ENCODE measurements around the gene NOD1. TPM values are rescaled to one million over a fixed set of nuclear protein-coding genes. Genes with fewer than 3 reads are reported as not detected.

Gene NOD1
- total RNA-seq, 1 experiment from 2014 or later = 8.1 TPM

DNA sequence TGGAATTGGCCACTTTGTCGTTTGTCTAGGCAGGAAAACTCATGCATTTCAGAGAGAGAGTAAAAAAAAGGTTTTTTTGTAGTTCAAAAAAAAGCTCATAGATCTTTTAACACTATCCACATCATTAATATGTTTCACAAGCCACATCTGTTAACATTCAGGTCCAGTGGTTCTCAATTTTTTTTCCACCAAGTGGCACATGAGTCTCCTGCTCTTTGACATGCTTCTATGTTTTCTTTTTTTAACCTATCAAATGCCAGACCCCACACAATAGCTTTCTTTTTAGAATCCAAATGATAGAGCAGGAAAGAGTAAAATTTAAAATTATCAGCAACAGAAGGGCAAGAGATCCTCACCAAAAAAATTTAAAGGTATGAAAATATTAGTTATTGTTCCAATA, 20.3 kb downstream of the NOD1 start:
- Histone ChIP-seq H3K4me3 (ENCODE audit: low read depth in 2 of 2, low read length in 2 of 2) (no peak overlapping the region), H3K4me1 (ENCODE audit: control insufficient read depth, insufficient read depth, low read length) (no peaks in the 10 kb centered on the region), H3K9me3 (ENCODE audit: control insufficient read depth, insufficient read depth, low read depth, low read length) (no peaks in the 10 kb centered on the region), H3K27ac (ENCODE audit: low read length) (no peak overlapping the region), H3K27me3 (ENCODE audit: control insufficient read depth, insufficient read depth, low read length) (no peaks in the 10 kb centered on the region), H3K36me3 (ENCODE audit: control insufficient read depth, insufficient read depth, low read length) (no peaks in the 10 kb centered on the region)
- POLR2A ChIA-PET = interaction anchor here (0.6 kb wide), 1 partner anchor 15 kb away, joined by 4 read pairs; no protein-coding TSS in a partner anchor
- in situ Hi-C loops (cut with HindIII; ENCODE audit: low pct_unique_long_range_greater_than_20kb, low sequenced_read_pairs) = no loop called here
- TF ChIP-seq POLR2AphosphoS5 (IDR thresholded peaks at IDR 0.05; ENCODE audit: low read depth, low read length) (no peak), TCF7L2 (IDR thresholded peaks at IDR 0.05; ENCODE audit: low read depth, low read length) (no peak), SIN3A (IDR thresholded peaks at IDR 0.05; ENCODE audit: borderline replicate concordance, insufficient read depth, low read depth, low read length) (no peak)
- TF ChIP-seq, protein P1, sequence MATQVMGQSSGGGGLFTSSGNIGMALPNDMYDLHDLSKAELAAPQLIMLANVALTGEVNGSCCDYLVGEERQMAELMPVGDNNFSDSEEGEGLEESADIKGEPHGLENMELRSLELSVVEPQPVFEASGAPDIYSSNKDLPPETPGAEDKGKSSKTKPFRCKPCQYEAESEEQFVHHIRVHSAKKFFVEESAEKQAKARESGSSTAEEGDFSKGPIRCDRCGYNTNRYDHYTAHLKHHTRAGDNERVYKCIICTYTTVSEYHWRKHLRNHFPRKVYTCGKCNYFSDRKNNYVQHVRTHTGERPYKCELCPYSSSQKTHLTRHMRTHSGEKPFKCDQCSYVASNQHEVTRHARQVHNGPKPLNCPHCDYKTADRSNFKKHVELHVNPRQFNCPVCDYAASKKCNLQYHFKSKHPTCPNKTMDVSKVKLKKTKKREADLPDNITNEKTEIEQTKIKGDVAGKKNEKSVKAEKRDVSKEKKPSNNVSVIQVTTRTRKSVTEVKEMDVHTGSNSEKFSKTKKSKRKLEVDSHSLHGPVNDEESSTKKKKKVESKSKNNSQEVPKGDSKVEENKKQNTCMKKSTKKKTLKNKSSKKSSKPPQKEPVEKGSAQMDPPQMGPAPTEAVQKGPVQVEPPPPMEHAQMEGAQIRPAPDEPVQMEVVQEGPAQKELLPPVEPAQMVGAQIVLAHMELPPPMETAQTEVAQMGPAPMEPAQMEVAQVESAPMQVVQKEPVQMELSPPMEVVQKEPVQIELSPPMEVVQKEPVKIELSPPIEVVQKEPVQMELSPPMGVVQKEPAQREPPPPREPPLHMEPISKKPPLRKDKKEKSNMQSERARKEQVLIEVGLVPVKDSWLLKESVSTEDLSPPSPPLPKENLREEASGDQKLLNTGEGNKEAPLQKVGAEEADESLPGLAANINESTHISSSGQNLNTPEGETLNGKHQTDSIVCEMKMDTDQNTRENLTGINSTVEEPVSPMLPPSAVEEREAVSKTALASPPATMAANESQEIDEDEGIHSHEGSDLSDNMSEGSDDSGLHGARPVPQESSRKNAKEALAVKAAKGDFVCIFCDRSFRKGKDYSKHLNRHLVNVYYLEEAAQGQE (IDR thresholded peaks at IDR 0.05; ENCODE audit: insufficient read depth in 1 of 2, low read depth in 2 of 2, low read length in 1 of 2) = no peak
- TF ChIP-seq, protein P2, sequence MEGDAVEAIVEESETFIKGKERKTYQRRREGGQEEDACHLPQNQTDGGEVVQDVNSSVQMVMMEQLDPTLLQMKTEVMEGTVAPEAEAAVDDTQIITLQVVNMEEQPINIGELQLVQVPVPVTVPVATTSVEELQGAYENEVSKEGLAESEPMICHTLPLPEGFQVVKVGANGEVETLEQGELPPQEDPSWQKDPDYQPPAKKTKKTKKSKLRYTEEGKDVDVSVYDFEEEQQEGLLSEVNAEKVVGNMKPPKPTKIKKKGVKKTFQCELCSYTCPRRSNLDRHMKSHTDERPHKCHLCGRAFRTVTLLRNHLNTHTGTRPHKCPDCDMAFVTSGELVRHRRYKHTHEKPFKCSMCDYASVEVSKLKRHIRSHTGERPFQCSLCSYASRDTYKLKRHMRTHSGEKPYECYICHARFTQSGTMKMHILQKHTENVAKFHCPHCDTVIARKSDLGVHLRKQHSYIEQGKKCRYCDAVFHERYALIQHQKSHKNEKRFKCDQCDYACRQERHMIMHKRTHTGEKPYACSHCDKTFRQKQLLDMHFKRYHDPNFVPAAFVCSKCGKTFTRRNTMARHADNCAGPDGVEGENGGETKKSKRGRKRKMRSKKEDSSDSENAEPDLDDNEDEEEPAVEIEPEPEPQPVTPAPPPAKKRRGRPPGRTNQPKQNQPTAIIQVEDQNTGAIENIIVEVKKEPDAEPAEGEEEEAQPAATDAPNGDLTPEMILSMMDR (IDR thresholded peaks at IDR 0.05) = no peak
- BruUV-seq (replicated peaks) = no TSS peak
- DNase-seq (ENCODE audit: low read depth, low spot score) (no peak), ATAC-seq (no peak)
- intact Hi-C loops (cut with micrococcal nuclease; ENCODE audit: unreplicated experiment) = no loop called here
- CTCF ChIA-PET = interaction anchor here (0.9 kb wide), 1 partner anchor 11 kb away, joined by 3 read pairs; no protein-coding TSS in a partner anchor

DNA sequence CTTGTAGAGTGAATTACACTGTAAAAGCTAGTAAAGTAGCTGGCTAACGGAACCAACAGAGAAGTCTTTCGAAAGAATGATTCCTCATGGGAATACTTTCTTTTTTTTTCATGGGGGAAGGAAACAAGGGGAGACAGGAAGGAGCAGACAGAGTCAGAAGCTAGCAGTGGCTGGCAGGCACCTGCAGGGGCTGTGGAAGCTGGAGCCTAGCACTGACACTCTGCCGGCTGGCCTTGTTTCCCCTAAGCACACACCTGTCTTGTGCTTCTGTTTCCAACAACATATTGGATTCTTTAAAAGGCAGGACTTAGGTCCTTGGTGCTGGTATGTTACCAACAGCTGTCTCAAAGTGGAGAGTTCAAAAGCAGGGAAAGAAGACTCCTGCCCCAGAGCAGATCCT, 24.7 kb downstream of the NOD1 start:
- H3K4me3 ChIP-seq (ENCODE audit: low read depth in 2 of 2, low read length in 2 of 2) = no peak overlapping the region
- DNase-seq (ENCODE audit: low read depth, low spot score) (no peak), ATAC-seq (no peak)
- intact Hi-C loops (cut with micrococcal nuclease; ENCODE audit: unreplicated experiment) = no loop called here
- in situ Hi-C loops (cut with HindIII; ENCODE audit: low pct_unique_long_range_greater_than_20kb, low sequenced_read_pairs) = no loop called here
- no peaks in the 10 kb centered on the region for H3K27me3 ChIP-seq (ENCODE audit: control insufficient read depth, insufficient read depth, low read length)
- TF ChIP-seq, protein P2 (IDR thresholded peaks at IDR 0.05) = no peak
- TF ChIP-seq TCF7L2 (IDR thresholded peaks at IDR 0.05; ENCODE audit: low read depth, low read length) = no peak
- TF ChIP-seq, protein P1 (IDR thresholded peaks at IDR 0.05; ENCODE audit: insufficient read depth in 1 of 2, low read depth in 2 of 2, low read length in 1 of 2) = no peak
- no peak for TF ChIP-seq POLR2AphosphoS5 (IDR thresholded peaks at IDR 0.05; ENCODE audit: low read depth, low read length)
- no peak for TF ChIP-seq SIN3A (IDR thresholded peaks at IDR 0.05; ENCODE audit: borderline replicate concordance, insufficient read depth, low read depth, low read length)
- H3K36me3 ChIP-seq (ENCODE audit: control insufficient read depth, insufficient read depth, low read length) = no peaks in the 10 kb centered on the region
- H3K27ac ChIP-seq (ENCODE audit: low read length) = no peak overlapping the region
- ChIA-PET CTCF (no interaction called here), POLR2A (no interaction called here)
- no TSS peak for BruUV-seq (replicated peaks)
- H3K9me3 ChIP-seq (ENCODE audit: control insufficient read depth, insufficient read depth, low read depth, low read length) = no peaks in the 10 kb centered on the region
- no peaks in the 10 kb centered on the region for H3K4me1 ChIP-seq (ENCODE audit: control insufficient read depth, insufficient read depth, low read length)
